Gastrocnemius medialis (tissue), 4 donors: ENCODE results near the gene SEPTIN6.

Experiments
- CTCF ChIP-seq, 5 experiments: fragments of 450-650 bp in 3 of 5; fragments of 200-600 bp in 2 of 5; sonication (generic) in 2 of 5; IDR thresholded peaks in 4 of 5; conservative IDR thresholded peaks in 1 of 5; 1 replicate in 4 of 5; 2 replicates in 1 of 5; pipeline ENCODE4 v1.5.1; 2016 to 2019; ENCODE audit warnings: antibody characterized with exemption in 5 of 5, mild to moderate bottlenecking in 3 of 5, moderate library complexity in 3 of 5
- POLR2A ChIP-seq, 2 donors: fragments of 450-650 bp; IDR thresholded peaks; one replicate each; pipeline ENCODE4 v1.6.1; 2017; ENCODE audit warnings: antibody characterized with exemption in 2 of 2, mild to moderate bottlenecking in 2 of 2, moderate library complexity in 2 of 2

DNA sequence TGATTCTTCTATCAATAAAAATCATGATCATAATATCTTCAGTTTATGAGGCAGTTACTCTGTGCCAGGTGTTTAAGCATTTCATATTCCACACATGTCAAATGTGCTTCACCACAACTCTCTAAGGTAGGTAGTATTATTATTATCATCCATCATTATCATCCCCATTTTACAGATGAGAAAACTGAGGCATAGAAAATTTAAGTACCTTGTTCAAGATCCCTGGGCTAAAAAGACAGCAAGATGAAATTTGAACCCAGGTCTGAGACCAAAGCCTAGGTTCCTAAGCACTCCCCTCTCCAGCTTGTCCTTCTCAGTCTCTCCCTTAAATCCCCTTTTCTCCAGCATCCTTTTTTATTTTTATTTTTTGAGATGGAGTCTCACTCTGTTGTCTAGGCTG lies 33.4 kb downstream of the SEPTIN6 start:
- TF ChIP-seq CTCF (IDR thresholded peaks at IDR 0.05 in 4 of 5, conservative IDR thresholded peaks at IDR 0.05 in 1 of 5): no peak
- TF ChIP-seq POLR2A (IDR thresholded peaks at IDR 0.05): no peak
